Esophagus muscularis mucosa (tissue), 4 donors: ENCODE measurements around the gene NPEPPS.
"Not testable (repeated sequence)": the region's sequence is repeated elsewhere in the genome, so short reads cannot be mapped to it uniquely, and the experiment has no call there.

ENCODE experiments used
- CTCF ChIP-seq, 3 experiments: fragments of 200-600 bp in 2 of 3; fragments of 450-650 bp in 1 of 3; sonication (generic) in 2 of 3; IDR thresholded peaks; one replicate each; pipeline ENCODE4 v1.5.1; 2017 to 2019; ENCODE audit warnings: antibody characterized with exemption in 3 of 3, mild to moderate bottlenecking in 2 of 3, moderate library complexity in 1 of 3
- EP300 ChIP-seq: sonication (generic); formaldehyde crosslinking; IDR thresholded peaks from one replicate; pipeline ENCODE4 v1.6.1; 2017; ENCODE audit warnings: antibody characterized with exemption
- POLR2A ChIP-seq: fragments of 450-650 bp; IDR thresholded peaks from one replicate; pipeline ENCODE4 v1.6.1; 2017; ENCODE audit warnings: antibody characterized with exemption, moderate library complexity, mild to moderate bottlenecking, low read depth
- POLR2AphosphoS5 ChIP-seq, 2 donors: sonication (generic); formaldehyde crosslinking; IDR thresholded peaks; one replicate each; pipeline ENCODE4 v1.6.1; 2017; ENCODE audit warnings: antibody characterized with exemption in 2 of 2

DNA sequence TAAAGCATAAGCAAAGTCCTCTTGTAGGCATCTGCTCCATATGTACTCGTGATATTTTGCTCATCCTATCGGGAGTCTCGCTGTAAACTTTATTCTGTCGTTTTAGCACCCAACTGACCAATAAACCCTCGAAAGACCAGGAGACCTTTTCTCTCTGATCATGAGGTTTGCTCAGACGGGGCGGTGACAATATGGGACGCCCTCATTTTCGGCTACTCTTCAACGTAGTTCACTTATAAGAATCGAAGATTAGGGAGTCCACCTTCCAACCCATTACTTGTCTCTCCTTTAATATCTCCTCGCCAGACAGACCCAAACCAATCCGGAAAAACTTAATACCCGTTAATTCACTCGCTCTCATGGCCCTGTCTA, 39.1 kb upstream of the NPEPPS start:
- TF ChIP-seq POLR2A; CTCF (IDR thresholded peaks at IDR 0.05); POLR2AphosphoS5 (IDR thresholded peaks at IDR 0.05); EP300: not testable (repeated sequence)
